GM12878 (cell line): Measurements from ENCODE around the gene OXCT1. TPM values are rescaled to one million over a fixed set of nuclear protein-coding genes. Genes with fewer than 3 reads are reported as not detected.

Experiments used
- ATAC-seq: fragments of 200-7000 bp; cut with Tn5 transposase; 3 replicates; pipeline ENCODE4 v1.9.1; 2020; ENCODE audit warnings: mild to moderate bottlenecking, moderate library complexity
- BruUV-seq: library from RNA; stranded (reverse); fragments of 400-500 nt; replicated peaks from 2 replicates; lab custom pipeline; 2021; lab: Mats Ljungman, UMichigan
- CTCF ChIA-PET: fragments of 300-600 bp; sonication (Branson Sonifier 250); formaldehyde crosslinking; extraction: SDS; loops from one replicate; lab custom pipeline; 2021; ENCODE audit warnings: inconsistent platforms; lab: Yijun Ruan, JAX
- POLR2A ChIA-PET: fragments of 350-600 bp; formaldehyde crosslinking; extraction: SDS; loops from one replicate; lab custom pipeline; 2021; ENCODE audit warnings: inconsistent platforms; lab: Charles Lee
- RAD21 ChIA-PET: fragments of 300-600 bp; sonication (Branson Sonifier 250); formaldehyde crosslinking; loops from one replicate; lab custom pipeline; 2023; ENCODE audit warnings: antibody characterized with exemption; ENCODE audit not compliant: unreplicated experiment; lab: Charles Lee
- SMC1A ChIA-PET: fragments of 300-600 bp; sonication (Branson Sonifier 250); formaldehyde crosslinking; loops from one replicate; lab custom pipeline; 2023; ENCODE audit not compliant: unreplicated experiment, uncharacterized antibody; lab: Charles Lee
- DNase-seq: peaks from one replicate; pipeline ENCODE4 v3.0.0-alpha.2; 2011; ENCODE audit warnings: low read depth, low spot score
- FAIRE-seq: peaks from 3 replicates; lab custom pipeline; 2011; peaks lifted over from hg19 to GRCh38; lab: Jason Lieb, UNC
- H2AFZ ChIP-seq: 2 replicates; pipeline ENCODE4 v1.6.0; 2011; ENCODE audit warnings: low read depth, low read length, control low read depth; ENCODE audit not compliant: control insufficient read depth
- H3K27ac ChIP-seq: 2 replicates; pipeline ENCODE4 v1.5.1; 2011; ENCODE audit warnings: control low read depth; ENCODE audit not compliant: control insufficient read depth, insufficient read depth
- H3K27me3 ChIP-seq, 2 experiments: replicated peaks in 1 of 2; 2 replicates each; pipeline versions ENCODE4 v1.6.0 to v1.6.1; 2011; ENCODE audit warnings: low read length in 1 of 2; ENCODE audit not compliant: control insufficient read depth in 2 of 2, insufficient read depth in 2 of 2
- H3K36me3 ChIP-seq, 2 experiments: 2 replicates each; pipeline ENCODE4 v1.5.1; 2011; ENCODE audit warnings: low read length in 1 of 2; ENCODE audit not compliant: control insufficient read depth in 2 of 2, insufficient read depth in 2 of 2
- H3K4me1 ChIP-seq: 2 replicates; pipeline ENCODE4 v1.6.1; 2011; ENCODE audit warnings: mild to moderate bottlenecking, low read length, moderate library complexity, mixed read lengths; ENCODE audit not compliant: control insufficient read depth, insufficient read depth
- H3K4me2 ChIP-seq: 2 replicates; pipeline ENCODE4 v1.6.0; 2011; ENCODE audit warnings: control low read depth; ENCODE audit not compliant: control insufficient read depth, insufficient read depth
- H3K4me3 ChIP-seq: fragments of 200-600 bp; sonication (generic); 2 replicates; pipeline ENCODE4 v1.5.1; 2016
- H3K79me2 ChIP-seq: 2 replicates; pipeline ENCODE4 v1.6.0; 2011; ENCODE audit warnings: low read length; ENCODE audit not compliant: control insufficient read depth, insufficient read depth
- H3K9ac ChIP-seq: 2 replicates; pipeline ENCODE4 v1.8.0; 2011; ENCODE audit warnings: low read length, control low read depth, mixed read lengths; ENCODE audit not compliant: control insufficient read depth, insufficient read depth
- H3K9me3 ChIP-seq: replicated peaks from 3 replicates; pipeline ENCODE4 v1.5.1; 2011; ENCODE audit warnings: mild to moderate bottlenecking, low read length; ENCODE audit not compliant: control insufficient read depth, insufficient read depth
- H4K20me1 ChIP-seq: 2 replicates; pipeline ENCODE4 v1.6.0; 2011; ENCODE audit not compliant: control insufficient read depth, insufficient read depth
- CBX5 ChIP-seq: sonication (generic); IDR thresholded peaks from 2 replicates; pipeline ENCODE4 v1.6.1; 2016; ENCODE audit warnings: low read depth, moderate library complexity, mild to moderate bottlenecking, inconsistent platforms
- DPF2 ChIP-seq: fragments of 450-650 bp; IDR thresholded peaks from 2 replicates; pipeline ENCODE4 v1.6.1; 2017; ENCODE audit warnings: mild to moderate bottlenecking
- FOXM1 ChIP-seq: IDR thresholded peaks from 2 replicates; pipeline ENCODE4 v1.6.1; 2012; ENCODE audit warnings: low read depth, mild to moderate bottlenecking, inconsistent platforms, low read length, moderate library complexity
- LARP7 ChIP-seq: fragments of 450-650 bp; IDR thresholded peaks from 2 replicates; pipeline ENCODE4 v1.6.1; 2017; ENCODE audit warnings: mild to moderate bottlenecking
- MLLT1 ChIP-seq: fragments of 450-650 bp; IDR thresholded peaks from 2 replicates; pipeline ENCODE4 v1.6.1; 2016; ENCODE audit warnings: mild to moderate bottlenecking
- POLR2A ChIP-seq: IDR thresholded peaks from 2 replicates; pipeline ENCODE4 v1.6.1; 2011; ENCODE audit warnings: low read depth, mild to moderate bottlenecking, low read length
- POLR2AphosphoS2 ChIP-seq: IDR thresholded peaks from 2 replicates; pipeline ENCODE4 v1.6.1; 2011; ENCODE audit warnings: low read depth, mild to moderate bottlenecking, low read length, improper control_type of control experiment, moderate library complexity
- POU2F2 ChIP-seq: IDR thresholded peaks from 3 replicates; pipeline ENCODE4 v1.6.1; 2011; ENCODE audit warnings: low read depth, mild to moderate bottlenecking, low read length, borderline replicate concordance
- RUNX3 ChIP-seq: IDR thresholded peaks from 2 replicates; pipeline ENCODE4 v1.6.1; 2012; ENCODE audit warnings: low read length, inconsistent platforms
- SMAD1 ChIP-seq: fragments of 450-650 bp; IDR thresholded peaks from 2 replicates; pipeline ENCODE4 v1.6.1; 2018; ENCODE audit warnings: mild to moderate bottlenecking, low read depth; ENCODE audit not compliant: partially characterized antibody
- SPI1 ChIP-seq: IDR thresholded peaks from 2 replicates; pipeline ENCODE4 v1.6.1; 2011; ENCODE audit warnings: low read depth, mild to moderate bottlenecking, low read length, moderate library complexity, borderline replicate concordance; ENCODE audit not compliant: insufficient read depth
- ZBED1 ChIP-seq: IDR thresholded peaks from 2 replicates; pipeline ENCODE4 v1.6.1; 2016; ENCODE audit warnings: borderline replicate concordance
- ZNF622 ChIP-seq: fragments of 450-650 bp; IDR thresholded peaks from 2 replicates; pipeline ENCODE4 v1.6.1; 2017; ENCODE audit warnings: mild to moderate bottlenecking, inconsistent platforms
- WGBS: methylation state at CpG from one replicate; pipeline ENCODE4 v1.1.6; 2016; ENCODE audit warnings: low lambda C conversion rate; ENCODE audit not compliant: insufficient replicate concordance, insufficient coverage; ENCODE audit errors: missing lambda C conversion rate; 5-methylcytosine and 5-hydroxymethylcytosine counted together
- in situ Hi-C: fragments of 300-500 bp; cut with MboI; formaldehyde crosslinking; loops from 9 replicates; pipeline ENCODE4 v1.14.3; 2018; ENCODE audit warnings: mixed read lengths
- intact Hi-C: fragments of 100-400 bp; cut with micrococcal nuclease; formaldehyde crosslinking; loops from one replicate; pipeline ENCODE4 v1.14.2; 2022; ENCODE audit not compliant: unreplicated experiment
- polyA plus RNA-seq, 11 experiments: library from polyadenylated mRNA; depleted of rRNA in 4 of 11; unstranded in 6 of 11; stranded (reverse) in 5 of 11; fragments of >200 nt; fragmentation: Nextera tagmentation in 4 of 11; fragmentation: Illumina TruSeq in 1 of 11; extraction: Ambion mirVana in 4 of 11; extraction: Trizol in 1 of 11; gene quantifications; 1 replicate in 1 of 11; 2 replicates in 10 of 11; pipeline versions ENCODE4 v1.2.1 to v1.2.3, GENCODE V29; 2011 to 2016; ENCODE audit warnings: inconsistent platforms in 2 of 11, missing spikeins in 2 of 11, low read depth in 1 of 11
- total RNA-seq, 4 experiments: library from RNA; depleted of rRNA in 3 of 4; stranded (reverse); fragments of >200 nt in 3 of 4; fragmentation: Illumina TruSeq in 1 of 4; extraction: Trizol in 1 of 4; gene quantifications; 2 replicates each; pipeline versions ENCODE4 v1.2.1 to v1.2.3, GENCODE V29; 2013 to 2021
- TF ChIP-seq, protein P1 (sequence below): fragments of 450-650 bp; IDR thresholded peaks from 2 replicates; pipeline ENCODE4 v1.6.1; 2016; ENCODE audit warnings: mild to moderate bottlenecking

Gene OXCT1
- total and polyA plus RNA-seq, 10 of the 15 experiments (the other 5 are each of a cell fraction or from before 2014, with no cell fraction given), result 46.9 to 103 (median 70.5) TPM

DNA sequence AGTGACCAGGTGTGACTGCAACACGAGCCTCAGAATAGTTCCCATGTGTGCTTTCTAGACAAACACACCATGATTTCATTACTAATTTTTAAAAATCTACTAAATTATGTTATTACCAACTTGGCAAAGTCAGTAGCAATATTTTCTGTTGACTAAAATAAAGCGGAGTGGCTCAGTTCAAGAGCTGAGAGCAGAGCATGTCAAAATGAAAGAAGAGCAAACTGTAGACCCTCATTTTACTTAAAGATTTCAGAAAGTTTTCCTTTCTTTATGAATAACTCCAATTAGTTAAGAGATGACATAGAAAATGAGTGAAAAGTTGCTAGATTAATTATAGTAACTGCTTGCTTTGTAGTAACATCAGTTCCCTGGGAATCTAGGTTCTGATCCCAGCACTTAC is 17.9 kb downstream of the OXCT1 start:
- no peak overlapping the region for H3K4me2 ChIP-seq
- SMC1A ChIA-PET, result no interaction called here
- H3K27me3 ChIP-seq, result no peaks in the 10 kb centered on the region
- WGBS, result 90% methylated on average over 2 of the region's 2 CpGs
- FAIRE-seq, result no peak
- CTCF ChIA-PET, result interaction anchor here (2.4 to 11.0 kb wide), 3 partner anchors 9 to 204 kb away, joined by 12 to 300 read pairs (median 57); no protein-coding TSS in a partner anchor
- no peaks in the 10 kb centered on the region for H4K20me1 ChIP-seq
- H3K36me3 ChIP-seq, result peaks cover 3 to 43% of the 10 kb centered on the region in 2 experiments
- H3K4me1 ChIP-seq, result no peaks in the 10 kb centered on the region
- intact Hi-C loops, result no loop called here
- TF ChIP-seq, protein P1, sequence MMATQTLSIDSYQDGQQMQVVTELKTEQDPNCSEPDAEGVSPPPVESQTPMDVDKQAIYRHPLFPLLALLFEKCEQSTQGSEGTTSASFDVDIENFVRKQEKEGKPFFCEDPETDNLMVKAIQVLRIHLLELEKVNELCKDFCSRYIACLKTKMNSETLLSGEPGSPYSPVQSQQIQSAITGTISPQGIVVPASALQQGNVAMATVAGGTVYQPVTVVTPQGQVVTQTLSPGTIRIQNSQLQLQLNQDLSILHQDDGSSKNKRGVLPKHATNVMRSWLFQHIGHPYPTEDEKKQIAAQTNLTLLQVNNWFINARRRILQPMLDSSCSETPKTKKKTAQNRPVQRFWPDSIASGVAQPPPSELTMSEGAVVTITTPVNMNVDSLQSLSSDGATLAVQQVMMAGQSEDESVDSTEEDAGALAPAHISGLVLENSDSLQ, result no peak
- TF ChIP-seq LARP7 (no peak), POLR2AphosphoS2 (no peak), SMAD1 (no peak), ZNF622 (no peak), CBX5 (no peak), RUNX3 (no peak), POU2F2 (no peak), FOXM1 (no peak), DPF2 (no peak), ZBED1 (no peak), MLLT1 (no peak), POLR2A (no peak), SPI1 (no peak)
- TF ChIP-seq, all 136 proteins: peak for 0
- Histone ChIP-seq H3K9ac (no peak overlapping the region), H2AFZ (no peak overlapping the region), H3K4me3 (no peak overlapping the region), H3K9me3 (no peaks in the 10 kb centered on the region; the same call in none of the 3 replicates), H3K27ac (no peak overlapping the region), H3K79me2 (no peaks in the 10 kb centered on the region)
- no TSS peak for BruUV-seq
- ATAC-seq (no peak), DNase-seq (no peak)
- POLR2A ChIA-PET, result no interaction called here
- RAD21 ChIA-PET, result interaction anchor here (1.6 kb wide), 1 partner anchor 8 kb away, joined by 3 read pairs; no protein-coding TSS in a partner anchor
- in situ Hi-C loops, result loop anchor here (10.0 kb wide), 2 partner anchors 733 to 913 kb away; no protein-coding TSS in a partner anchor
